Neural progenitor cell (in vitro differentiated cells): ENCODE measurements around the gene KPNB1. TPM values are rescaled to one million over a fixed set of nuclear protein-coding genes. Genes with fewer than 3 reads are reported as not detected.

Experiments used
- DNase-seq: peaks from one replicate; pipeline ENCODE4 v3.0.0-alpha.2; 2016; ENCODE audit warnings: low spot score
- H2AFZ ChIP-seq: fragments of 200-600 bp; sonication (generic); replicated peaks from 2 replicates; pipeline ENCODE4 v1.6.1; 2016; ENCODE audit warnings: antibody characterized with exemption
- H3F3A ChIP-seq: fragments of 200-600 bp; sonication (generic); 2 replicates; pipeline ENCODE4 v1.6.1; 2016; ENCODE audit warnings: antibody characterized with exemption, low read depth
- H3K27ac ChIP-seq: fragments of 200-600 bp; sonication (generic); 2 replicates; pipeline ENCODE4 v1.5.1; 2016; ENCODE audit warnings: mild to moderate bottlenecking
- H3K27me3 ChIP-seq: fragments of 200-600 bp; sonication (generic); 2 replicates; pipeline ENCODE4 v1.6.1; 2016; ENCODE audit warnings: mild to moderate bottlenecking, moderate library complexity
- H3K36me3 ChIP-seq: fragments of 200-600 bp; sonication (generic); 2 replicates; pipeline ENCODE4 v1.5.1; 2016
- H3K4me1 ChIP-seq: fragments of 200-600 bp; sonication (generic); 2 replicates; pipeline ENCODE4 v1.6.1; 2016; ENCODE audit warnings: mixed run types
- H3K4me2 ChIP-seq: fragments of 200-600 bp; sonication (generic); 2 replicates; pipeline ENCODE4 v1.6.1; 2016
- H3K4me3 ChIP-seq: fragments of 200-600 bp; sonication (generic); 2 replicates; pipeline ENCODE4 v1.5.1; 2016
- H3K79me2 ChIP-seq: fragments of 200-600 bp; sonication (generic); 2 replicates; pipeline ENCODE4 v1.6.1; 2016; ENCODE audit warnings: low read depth
- H3K9ac ChIP-seq: fragments of 200-600 bp; sonication (generic); 2 replicates; pipeline ENCODE4 v1.6.1; 2016
- H3K9me3 ChIP-seq: fragments of 200-600 bp; sonication (generic); 2 replicates; pipeline ENCODE4 v1.5.1; 2016; ENCODE audit warnings: low read depth
- H4K20me1 ChIP-seq: fragments of 200-600 bp; sonication (generic); 2 replicates; pipeline ENCODE4 v1.6.1; 2016; ENCODE audit warnings: low read depth
- H3K27ac Mint-ChIP-seq: 3 replicates; pipeline ENCODE4 v1.8.0; 2021; ENCODE audit warnings: mixed read lengths
- H3K27me3 Mint-ChIP-seq: 2 replicates; pipeline ENCODE4 v1.8.0; 2022; ENCODE audit warnings: low read depth, mild to moderate bottlenecking, inconsistent platforms, moderate library complexity, mixed read lengths; ENCODE audit not compliant: insufficient read depth
- H3K36me3 Mint-ChIP-seq: 3 replicates; pipeline ENCODE4 v1.8.0; 2021; ENCODE audit warnings: mixed read lengths
- H3K4me1 Mint-ChIP-seq: 3 replicates; pipeline ENCODE4 v1.8.0; 2021; ENCODE audit warnings: mixed read lengths
- H3K4me3 Mint-ChIP-seq: 3 replicates; pipeline ENCODE4 v1.8.0; 2021; ENCODE audit warnings: mild to moderate bottlenecking, moderate library complexity, mixed read lengths
- H3K9me3 Mint-ChIP-seq: 3 replicates; pipeline ENCODE4 v1.8.0; 2020; ENCODE audit warnings: mixed read lengths
- CTCF ChIP-seq: fragments of 200-600 bp; sonication (generic); IDR thresholded peaks from 2 replicates; pipeline ENCODE4 v1.5.1; 2017; ENCODE audit warnings: antibody characterized with exemption, mild to moderate bottlenecking
- EZH2 ChIP-seq: fragments of 200-600 bp; sonication (generic); IDR thresholded peaks from 2 replicates; pipeline ENCODE4 v1.6.1; 2017; ENCODE audit warnings: antibody characterized with exemption, mild to moderate bottlenecking, moderate library complexity
- EZH2phosphoT487 ChIP-seq: fragments of 200-600 bp; sonication (generic); IDR thresholded peaks from 2 replicates; pipeline ENCODE4 v1.6.1; 2017; ENCODE audit warnings: antibody characterized with exemption
- total RNA-seq: library from RNA; depleted of rRNA; stranded (reverse); fragments of >200 nt; gene quantifications from 2 replicates; pipeline ENCODE4 v1.2.3, GENCODE V29; 2015; ENCODE audit warnings: low replicate concordance

Gene KPNB1
- total RNA-seq, 1 donor from 2014 or later: 543 TPM

GRCh38 chr17:47693731-47694580 is 44.2 kb downstream of the KPNB1 start, which contains the start of gene TBKBP1:
Gene TBKBP1, plus strand, starts transcription at chr17:47694161. Its CDS starts 1,952 bp downstream, at chr17:47696113.
- H3K36me3 ChIP-seq: no peaks in the 10 kb centered on the region
- H3K4me2 ChIP-seq: peak within 1 kb of the TSS; percentile 93
- peaks cover 10% of the 10 kb centered on the region for H3K4me1 ChIP-seq
- H3K27me3 ChIP-seq: no peaks in the 10 kb centered on the region
- H3K4me3 Mint-ChIP-seq: peak within 1 kb of the TSS; percentile 91
- peaks cover 18% of the 10 kb centered on the region for H3F3A ChIP-seq
- H3K4me3 ChIP-seq: peak within 1 kb of the TSS; percentile 95
- no peak within 1 kb of the TSS for H3K9ac ChIP-seq
- peaks cover 9% of the 10 kb centered on the region for H3K27me3 Mint-ChIP-seq
- peak within 1 kb of the TSS; percentile 30 for H2AFZ ChIP-seq
- no peaks in the 10 kb centered on the region for H3K9me3 Mint-ChIP-seq
- H4K20me1 ChIP-seq: peaks cover 24% of the 10 kb centered on the region
- peak within 1 kb of the TSS; percentile 35 for H3K27ac Mint-ChIP-seq
- peak; percentile 94 for DNase-seq
- no peaks in the 10 kb centered on the region for H3K79me2 ChIP-seq
- TF ChIP-seq EZH2 (no peak), EZH2phosphoT487 (no peak), CTCF (no peak)
- H3K4me1 Mint-ChIP-seq: peaks cover 33% of the 10 kb centered on the region
- no peaks in the 10 kb centered on the region for H3K9me3 ChIP-seq
- H3K27ac ChIP-seq: peak within 1 kb of the TSS; percentile 72
- H3K36me3 Mint-ChIP-seq: no peaks in the 10 kb centered on the region

- peaks cover 18% of the 10 kb centered on the region for H3F3A ChIP-seq
- H3K4me1 ChIP-seq: peaks cover 12% of the 10 kb centered on the region
- peaks cover 24% of the 10 kb centered on the region for H4K20me1 ChIP-seq
- no peaks in the 10 kb centered on the region for H3K9me3 ChIP-seq
- H3K79me2 ChIP-seq: no peaks in the 10 kb centered on the region
- H3K27ac Mint-ChIP-seq: no peak overlapping the region
- H3K27me3 Mint-ChIP-seq: peaks cover 9% of the 10 kb centered on the region
- peak overlapping the region; percentile 95 for H3K4me3 ChIP-seq
- H3K27me3 ChIP-seq: no peaks in the 10 kb centered on the region
- H3K36me3 Mint-ChIP-seq: no peaks in the 10 kb centered on the region
- peak overlapping the region; percentile 30 for H2AFZ ChIP-seq
- peak overlapping the region; percentile 91 for H3K4me3 Mint-ChIP-seq
- peak; percentile 37 for DNase-seq
- peak overlapping the region; percentile 93 for H3K4me2 ChIP-seq
- H3K27ac ChIP-seq: no peak overlapping the region
- no peaks in the 10 kb centered on the region for H3K9me3 Mint-ChIP-seq
- TF ChIP-seq CTCF (no peak), EZH2 (peak; percentile 23), EZH2phosphoT487 (peak; percentile 46)
- H3K36me3 ChIP-seq: no peaks in the 10 kb centered on the region
- H3K4me1 Mint-ChIP-seq: peaks cover 35% of the 10 kb centered on the region
- H3K9ac ChIP-seq: no peak overlapping the region
Observed at GRCh38 chr17:47694581-47695428, 45.1 kb downstream of the KPNB1 start.

GRCh38 chr17:47695429-47696376 is 46.0 kb downstream of the KPNB1 start:
- no peaks in the 10 kb centered on the region for H3K9me3 ChIP-seq
- no peaks in the 10 kb centered on the region for H3K79me2 ChIP-seq
- no peaks in the 10 kb centered on the region for H3K36me3 ChIP-seq
- H3F3A ChIP-seq: peaks cover 18% of the 10 kb centered on the region
- Mint-ChIP-seq H3K27ac (no peak overlapping the region), H3K36me3 (no peaks in the 10 kb centered on the region), H3K4me1 (peaks cover 38% of the 10 kb centered on the region), H3K4me3 (peak overlapping the region; percentile 91), H3K9me3 (no peaks in the 10 kb centered on the region), H3K27me3 (peaks cover 11% of the 10 kb centered on the region)
- no peak overlapping the region for H2AFZ ChIP-seq
- no peak overlapping the region for H3K9ac ChIP-seq
- peaks cover 24% of the 10 kb centered on the region for H4K20me1 ChIP-seq
- H3K4me2 ChIP-seq: peak overlapping the region; percentile 93
- TF ChIP-seq EZH2phosphoT487 (no peak), EZH2 (no peak), CTCF (no peak)
- H3K4me1 ChIP-seq: peaks cover 17% of the 10 kb centered on the region
- H3K4me3 ChIP-seq: peak overlapping the region; percentile 95
- DNase-seq: peak; percentile 45
- no peaks in the 10 kb centered on the region for H3K27me3 ChIP-seq
- H3K27ac ChIP-seq: no peak overlapping the region
